Hypothalamus (tissue), 51 donors: ENCODE results near the gene UMODL1.
"Not testable (repeated sequence)": the region's sequence is repeated elsewhere in the genome, so short reads cannot be mapped to it uniquely, and the experiment has no call there.

Experiments
- DNase-seq, 51 donors: peaks; one replicate each; lab custom pipeline; 2025; lab: John Stamatoyannopoulos, UW

UMODL1 gene

GRCh38 chr21:42059141-42059540 lies 12.0 kb upstream of the UMODL1 start:
- DNase-seq = no peak

DNA sequence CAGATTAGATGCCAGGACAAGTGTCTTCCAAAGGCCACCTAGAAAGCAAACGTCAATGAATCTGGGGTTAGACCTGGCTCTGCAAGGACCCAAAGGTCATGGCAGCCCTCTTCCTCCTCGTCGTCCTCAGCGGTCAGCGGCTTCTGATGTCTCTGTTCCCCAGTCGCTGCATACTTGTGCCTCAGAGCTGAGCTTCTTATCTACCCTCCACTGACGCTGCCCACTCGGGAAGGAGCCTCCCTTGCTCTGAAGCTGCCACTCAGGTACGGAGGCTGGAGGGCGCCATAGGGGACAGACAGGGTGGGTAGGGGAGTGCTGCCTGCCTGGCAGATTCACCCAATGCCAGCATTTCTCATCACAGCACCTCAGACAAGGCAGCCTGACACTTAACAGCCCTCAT lies 11.4 kb upstream of the UMODL1 start:
- DNase-seq = no peak

DNA sequence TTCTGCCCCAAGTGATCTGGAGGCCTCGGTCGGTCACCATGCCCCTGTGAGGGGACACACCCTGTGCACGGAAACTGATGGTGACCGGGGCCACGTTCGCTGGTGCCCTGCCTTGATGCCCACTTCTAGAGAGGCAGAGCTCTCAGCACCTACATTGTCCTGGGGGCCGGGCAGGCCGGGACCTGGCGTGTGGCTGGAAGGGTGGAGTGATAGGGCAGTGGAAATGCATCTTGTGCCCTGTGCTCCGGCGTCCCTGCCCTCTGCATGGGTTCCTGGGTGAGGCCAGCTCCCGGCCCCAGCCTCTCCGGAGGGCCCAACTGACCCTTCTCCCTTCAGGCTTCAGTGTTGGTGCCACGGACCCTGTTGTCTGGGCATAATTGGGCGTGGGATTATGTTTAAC lies 11.0 kb upstream of the UMODL1 start:
- DNase-seq = no peak

DNA sequence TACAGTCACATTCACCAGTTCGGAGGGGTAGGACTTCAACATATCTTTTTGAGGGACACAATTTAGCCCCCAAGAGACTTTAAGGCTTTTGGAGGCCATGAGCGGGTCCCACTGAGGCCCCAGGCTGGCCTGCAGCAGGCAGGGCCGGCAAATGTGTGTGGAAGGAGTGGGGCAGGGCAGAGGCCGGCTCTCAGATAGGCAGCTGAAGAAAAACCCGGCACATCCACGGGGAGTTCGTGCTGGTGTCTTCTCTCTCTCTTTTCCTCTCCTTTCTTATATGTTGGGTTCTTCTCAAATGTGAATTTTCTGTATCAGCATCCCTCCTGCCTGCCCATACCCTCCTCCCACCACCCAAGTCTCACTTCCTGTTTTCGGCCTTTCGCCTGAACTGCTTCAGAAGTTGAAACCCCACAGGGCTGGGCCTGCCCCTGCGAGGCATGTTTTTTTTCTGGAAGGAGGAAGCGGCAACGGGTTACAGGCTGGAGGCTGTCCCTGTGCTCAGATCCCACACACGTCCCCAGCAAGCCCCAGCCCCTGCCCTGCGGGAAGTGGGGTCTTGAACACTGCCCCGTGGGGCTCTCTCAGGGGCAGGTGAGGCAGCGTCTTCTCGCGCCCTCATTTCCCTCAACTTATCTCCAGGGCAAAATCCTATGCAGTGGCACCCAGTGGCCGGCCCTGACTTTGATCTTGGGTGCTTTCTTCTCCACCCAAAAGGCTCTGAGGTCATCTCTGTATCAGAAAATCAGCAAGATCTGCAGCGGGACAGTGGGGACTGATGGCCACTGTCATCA lies 9.7 kb upstream of the UMODL1 start:
- DNase-seq = peak in 16 of 51 donors; percentile 20 to 50 (median 26)

- no peak for DNase-seq
Observed at GRCh38 chr21:42061986-42062235, 9.2 kb upstream of the UMODL1 start.

- peak in 8 of 51 donors; percentile 14 to 40 (median 31) for DNase-seq
Observed at GRCh38 chr21:42062236-42063022, 8.7 kb upstream of the UMODL1 start.

DNA sequence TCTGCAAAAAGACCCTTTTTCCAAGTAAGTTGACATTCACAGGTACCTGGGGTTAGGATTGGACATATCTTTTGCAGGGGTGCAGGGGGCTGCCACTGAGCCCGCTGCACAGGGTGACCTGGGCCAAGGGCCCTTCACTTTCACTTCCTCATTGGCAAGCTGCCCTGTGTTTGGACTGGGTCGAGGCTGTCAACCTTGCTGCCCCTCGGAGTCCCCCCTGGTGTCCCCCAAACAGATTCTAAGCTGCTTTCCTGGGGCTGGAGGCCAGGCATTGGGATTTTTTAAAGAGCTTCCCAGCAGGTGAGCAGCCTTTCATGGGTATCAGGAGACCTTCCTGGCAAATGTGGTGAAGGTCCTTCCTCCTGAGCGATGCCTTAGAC lies 7.9 kb upstream of the UMODL1 start:
- peak in 11 of 51 donors; percentile 9 to 47 (median 22) for DNase-seq

- DNase-seq = peak in 1 of 51 donors; percentile 15
Observed at GRCh38 chr21:42063571-42064521, 7.3 kb upstream of the UMODL1 start.

GRCh38 chr21:42066521-42066920 lies 4.6 kb upstream of the UMODL1 start:
- no peak for DNase-seq

DNA sequence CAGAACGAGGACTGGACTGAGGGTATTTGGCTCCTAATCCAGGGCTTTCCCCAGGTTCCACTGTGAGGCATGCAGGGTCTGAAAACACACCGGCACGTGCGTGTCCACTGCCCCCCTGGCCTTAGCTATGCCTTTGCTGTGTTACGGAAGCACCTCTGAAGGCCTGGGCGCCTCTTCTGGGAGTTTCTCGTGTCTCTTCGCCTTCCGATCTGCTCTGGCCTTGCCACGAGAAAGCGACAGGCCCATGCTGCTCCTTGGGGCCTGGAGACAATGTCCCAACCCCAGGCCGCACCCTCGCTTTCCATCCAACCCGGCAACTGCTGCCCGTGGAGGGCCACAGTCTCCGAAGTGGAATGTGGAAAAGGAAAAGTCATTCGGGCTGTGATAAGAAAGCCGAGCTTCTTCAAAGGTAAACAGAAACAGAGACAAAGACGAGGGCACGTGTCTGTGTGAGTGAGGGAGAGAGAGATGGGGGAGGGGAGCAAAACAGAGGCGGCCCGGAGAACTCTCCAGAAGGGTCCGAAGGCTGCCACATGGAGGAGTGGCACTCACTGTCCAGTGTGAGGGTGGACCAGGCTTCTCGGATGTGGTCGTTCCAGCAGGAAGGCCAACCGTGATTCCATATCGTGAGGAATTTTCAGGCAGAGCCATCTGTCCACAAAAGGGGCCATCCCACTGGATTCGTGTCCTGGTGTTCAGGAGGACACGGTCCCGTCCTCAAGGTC lies 3.4 kb upstream of the UMODL1 start:
- DNase-seq = no peak

- no peak for DNase-seq
Observed at GRCh38 chr21:42068256-42068545, 2.9 kb upstream of the UMODL1 start.

DNA sequence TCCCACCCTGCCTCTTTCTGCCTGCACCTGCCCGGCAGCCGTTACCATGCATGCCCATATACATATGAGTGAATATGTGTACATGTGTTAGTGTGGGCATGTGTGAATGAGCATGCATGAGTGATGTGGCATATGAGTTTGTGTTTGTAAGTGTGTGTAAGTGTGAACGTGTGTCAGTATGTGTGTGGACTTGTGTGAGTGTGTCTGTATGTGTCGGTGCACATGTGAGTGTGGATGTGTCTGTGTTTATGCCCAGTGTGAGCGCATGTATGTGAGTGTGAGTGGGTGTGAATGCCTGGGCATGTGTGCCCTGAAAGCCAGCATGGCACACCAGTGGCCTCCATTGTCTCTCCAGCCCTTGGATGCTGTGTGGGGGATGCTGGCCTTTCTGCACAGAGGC lies 2.5 kb upstream of the UMODL1 start:
- no peak for DNase-seq

GRCh38 chr21:42069327-42069726 lies 1.8 kb upstream of the UMODL1 start:
- no peak for DNase-seq

DNA sequence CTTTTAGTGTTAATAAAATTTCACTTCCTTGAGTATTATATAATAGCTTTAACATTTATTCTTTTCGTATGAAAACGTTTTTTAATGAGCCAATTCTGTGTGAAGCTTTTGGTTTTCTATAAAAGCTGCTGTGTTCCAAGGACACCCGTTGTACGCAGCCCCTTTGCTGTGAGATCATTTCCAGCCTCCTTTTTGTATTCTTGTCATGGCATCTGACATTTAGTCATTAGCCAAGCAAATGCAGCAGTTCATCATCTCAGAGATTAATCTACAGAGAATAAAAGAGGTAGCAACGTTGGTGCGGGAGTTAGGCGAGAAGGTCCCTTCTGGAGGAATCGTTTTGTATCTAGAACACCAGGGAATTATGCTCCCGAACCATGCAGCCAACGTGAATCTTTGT lies 1.3 kb upstream of the UMODL1 start:
- DNase-seq = peak in 1 of 51 donors; percentile 69

DNA sequence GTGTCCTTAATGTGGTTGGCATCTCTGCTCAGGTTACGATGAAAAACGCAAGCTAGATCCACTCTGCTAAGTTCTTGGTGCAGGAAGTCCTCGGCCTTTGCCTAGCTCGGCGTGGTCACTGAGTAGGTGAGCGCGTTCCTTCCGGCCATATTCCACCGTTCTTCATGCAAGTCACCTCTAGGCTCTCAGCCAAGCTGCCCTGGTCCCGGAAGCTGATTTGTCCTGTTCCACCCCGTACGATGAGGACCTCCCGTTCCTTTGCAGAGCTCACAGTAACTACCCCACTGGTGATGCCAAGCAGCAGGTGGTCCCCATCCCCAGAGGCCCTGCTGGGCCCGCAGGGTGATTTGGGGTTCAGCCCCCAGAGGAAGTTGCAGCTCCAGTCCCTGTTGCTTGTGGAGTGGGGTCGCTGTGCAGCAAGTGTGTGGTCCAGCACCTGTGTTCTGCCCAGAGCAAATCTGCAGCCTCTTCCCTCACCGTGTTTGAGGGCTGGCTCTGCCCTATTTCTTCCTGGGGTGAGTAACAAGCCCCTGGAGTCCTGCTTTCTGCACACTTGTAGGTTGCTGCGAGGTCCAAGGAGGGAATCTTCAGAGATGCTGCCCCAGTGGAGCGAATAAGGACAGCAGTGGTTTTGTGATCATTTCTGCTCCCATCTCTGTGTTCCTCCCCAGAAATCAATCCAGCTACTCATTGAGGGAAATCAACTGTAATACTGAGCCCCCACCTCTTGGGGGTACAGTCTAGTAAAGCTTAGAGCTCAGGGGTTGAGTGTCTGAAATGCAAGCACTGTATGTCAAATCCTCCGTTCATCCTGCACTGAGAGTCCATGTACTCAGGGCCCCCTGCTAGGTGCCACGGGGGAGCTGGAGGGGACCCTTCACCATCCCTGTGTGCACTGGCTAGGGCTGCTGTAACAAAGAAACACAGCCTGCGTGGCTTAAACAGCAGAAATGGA lies 2.3 kb downstream of the UMODL1 start:
- DNase-seq = no peak

- DNase-seq = no peak
Observed at GRCh38 chr21:42075686-42076471, 4.8 kb downstream of the UMODL1 start.

- DNase-seq = not testable (repeated sequence)
Observed at GRCh38 chr21:42077685-42078238, 6.6 kb downstream of the UMODL1 start.

DNA sequence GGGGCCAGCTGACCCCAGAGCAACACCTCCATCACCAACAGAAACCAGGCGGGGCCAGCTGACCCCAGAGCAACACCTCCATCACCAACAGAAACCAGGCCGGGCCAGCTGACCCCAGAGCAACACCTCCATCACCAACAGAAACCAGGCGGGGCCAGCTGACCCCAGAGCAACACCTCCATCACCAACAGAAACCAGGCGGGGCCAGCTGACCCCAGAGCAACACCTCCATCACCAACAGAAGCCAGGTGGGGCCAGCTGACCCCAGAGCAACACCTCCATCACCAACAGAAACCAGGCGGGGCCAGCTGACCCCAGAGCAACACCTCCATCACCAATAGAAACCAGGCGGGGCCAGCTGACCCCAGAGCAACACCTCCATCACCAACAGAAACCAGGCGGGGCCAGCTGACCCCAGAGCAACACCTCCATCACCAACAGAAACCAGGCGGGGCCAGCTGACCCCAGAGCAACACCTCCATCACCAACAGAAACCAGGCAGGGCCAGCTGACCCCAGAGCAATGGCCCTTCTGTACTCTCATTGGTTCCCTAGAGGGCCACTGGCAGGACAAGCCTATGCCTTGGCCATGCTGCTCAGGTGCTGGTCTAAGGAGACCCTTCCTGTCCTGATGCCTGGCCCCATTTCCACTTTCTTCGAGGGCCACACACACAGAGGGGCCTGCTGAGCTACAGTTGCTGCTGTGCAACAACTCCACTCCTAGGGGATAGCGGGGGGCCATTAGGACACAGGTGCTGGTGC lies 7.3 kb downstream of the UMODL1 start:
- DNase-seq = not testable (repeated sequence)
